ENCODE data around the gene ZMAT2. TPM values are rescaled to one million over a fixed set of nuclear protein-coding genes. Genes with fewer than 3 reads are reported as not detected.

ZMAT2 gene
- total and polyA plus RNA-seq, 2 of the 8 experiments (the other 6 are each of a cell fraction or from before 2014, with no cell fraction given), result 56.8 to 65.9 TPM

- TF ChIP-seq RNF2 (IDR thresholded peaks at IDR 0.05; ENCODE audit: borderline replicate concordance, low read depth, low read length, missing control alignments, poor library complexity, severe bottlenecking) (no peak), TBP (IDR thresholded peaks at IDR 0.05; ENCODE audit: low read depth, low read length) (no peak), POU5F1 (IDR thresholded peaks at IDR 0.05; ENCODE audit: low read depth, low read length) (no peak), CREB1 (IDR thresholded peaks at IDR 0.05) (no peak), HDAC2 (IDR thresholded peaks at IDR 0.05; ENCODE audit: borderline replicate concordance in 1 of 2, low read depth in 2 of 2, low read length in 2 of 2) (no peak), TAF1 (IDR thresholded peaks at IDR 0.05; ENCODE audit: low read depth, low read length) (no peak), EZH2 (IDR thresholded peaks at IDR 0.05; ENCODE audit: low read depth, low read length, severe bottlenecking) (no peak), SP1 (IDR thresholded peaks at IDR 0.05; ENCODE audit: low read depth, low read length) (no peak)
These were observed 28.6 kb upstream of the ZMAT2 start (continued) for GRCh38 chr5:140671472-140672125.
